NCI-H82 treated with DMSO at 0.1 percent for 48 hours (cell line): Measurements from ENCODE around the gene RAB3GAP2.
"Not testable (repeated sequence)": the region's sequence is repeated elsewhere in the genome, so short reads cannot be mapped to it uniquely, and the experiment has no call there.

Source experiments
- DNase-seq: peaks from one replicate; lab custom pipeline; 2025; ENCODE audit not compliant: unreplicated experiment; lab: John Stamatoyannopoulos, UW

The RAB3GAP2 gene

GRCh38 chr1:220291580-220291979 lies 19.3 kb upstream of the RAB3GAP2 start:
- no peak for DNase-seq

- DNase-seq, result no peak
Observed at GRCh38 chr1:220290140-220290761, 18.0 kb upstream of the RAB3GAP2 start.

- DNase-seq, result no peak
Observed at GRCh38 chr1:220287129-220287528, 14.9 kb upstream of the RAB3GAP2 start.

- DNase-seq, result no peak
Observed at GRCh38 chr1:220283625-220284024, 11.4 kb upstream of the RAB3GAP2 start.

- peak; percentile 12 for DNase-seq
Observed at GRCh38 chr1:220281159-220281574, 8.9 kb upstream of the RAB3GAP2 start.

- no peak for DNase-seq
Observed at GRCh38 chr1:220280249-220280648, 8.0 kb upstream of the RAB3GAP2 start.

- DNase-seq, result no peak
Observed at GRCh38 chr1:220278991-220279390, 6.7 kb upstream of the RAB3GAP2 start.

- DNase-seq, result no peak
Observed at GRCh38 chr1:220275430-220275829, 3.2 kb upstream of the RAB3GAP2 start.

- no peak for DNase-seq
Observed at GRCh38 chr1:220274251-220274855, 2.1 kb upstream of the RAB3GAP2 start.

GRCh38 chr1:220272841-220273090 lies 513 bp upstream of the RAB3GAP2 start:
- no peak for DNase-seq

GRCh38 chr1:220271706-220272046 lies 577 bp downstream of the RAB3GAP2 start:
- DNase-seq, result no peak

- no peak for DNase-seq
Observed at GRCh38 chr1:220269036-220269435, 3.2 kb downstream of the RAB3GAP2 start.

GRCh38 chr1:220267630-220268029 lies 4.6 kb downstream of the RAB3GAP2 start:
- DNase-seq, result no peak

- DNase-seq, result not testable (repeated sequence)
Observed at GRCh38 chr1:220260228-220260627, 12.0 kb downstream of the RAB3GAP2 start.

GRCh38 chr1:220259756-220260155 lies 12.5 kb downstream of the RAB3GAP2 start:
- not testable (repeated sequence) for DNase-seq

GRCh38 chr1:220256194-220256593 lies 16.1 kb downstream of the RAB3GAP2 start:
- not testable (repeated sequence) for DNase-seq

- no peak for DNase-seq
Observed at GRCh38 chr1:220255204-220255603, 17.0 kb downstream of the RAB3GAP2 start.

- not testable (repeated sequence) for DNase-seq
Observed at GRCh38 chr1:220253290-220253689, 19.0 kb downstream of the RAB3GAP2 start.

- no peak for DNase-seq
Observed at GRCh38 chr1:220251272-220251671, 21.0 kb downstream of the RAB3GAP2 start.

- DNase-seq, result no peak
Observed at GRCh38 chr1:220250681-220251080, 21.6 kb downstream of the RAB3GAP2 start.

GRCh38 chr1:220249522-220249921 lies 22.7 kb downstream of the RAB3GAP2 start:
- no peak for DNase-seq

GRCh38 chr1:220248715-220249265 lies 23.5 kb downstream of the RAB3GAP2 start:
- DNase-seq, result not testable (repeated sequence)

- not testable (repeated sequence) for DNase-seq
Observed at GRCh38 chr1:220245900-220246299, 26.4 kb downstream of the RAB3GAP2 start.
